HL-60/S4 (cell line): Measurements from ENCODE around the gene RPL37A.

Source experiments
- in situ Hi-C: fragments of 300-500 bp; cut with MboI; formaldehyde crosslinking; loops from 2 replicates; pipeline ENCODE4 v1.14.3; 2022; ENCODE audit warnings: low sequenced_read_pairs

Gene RPL37A

GRCh38 chr2:216498379-216499352 lies at the start of gene RPL37A:
Gene RPL37A, plus strand, starts transcription at chr2:216498844. Its CDS starts 31 bp downstream, at chr2:216498875.
- in situ Hi-C loops: no loop called here

- in situ Hi-C loops: no loop called here
Measured at GRCh38 chr2:216450346-216450745, 48.3 kb upstream of the RPL37A start.

GRCh38 chr2:216450784-216451183 lies 47.9 kb upstream of the RPL37A start:
- in situ Hi-C loops: no loop called here

GRCh38 chr2:216453955-216454614 lies 44.6 kb upstream of the RPL37A start:
- in situ Hi-C loops: no loop called here

GRCh38 chr2:216463148-216463547 lies 35.5 kb upstream of the RPL37A start:
- in situ Hi-C loops: no loop called here

- in situ Hi-C loops: no loop called here
Measured at GRCh38 chr2:216464104-216464720, 34.4 kb upstream of the RPL37A start.

GRCh38 chr2:216465579-216466195 lies 33.0 kb upstream of the RPL37A start:
- in situ Hi-C loops: no loop called here

GRCh38 chr2:216467845-216468244 lies 30.8 kb upstream of the RPL37A start:
- in situ Hi-C loops: no loop called here

GRCh38 chr2:216469661-216470060 lies 29.0 kb upstream of the RPL37A start:
- in situ Hi-C loops: no loop called here

- in situ Hi-C loops: no loop called here
Measured at GRCh38 chr2:216473187-216473586, 25.5 kb upstream of the RPL37A start.

- in situ Hi-C loops: no loop called here
Measured at GRCh38 chr2:216474925-216475670, 23.5 kb upstream of the RPL37A start.

- in situ Hi-C loops: no loop called here
Measured at GRCh38 chr2:216475767-216476166, 22.9 kb upstream of the RPL37A start.

- in situ Hi-C loops: no loop called here
Measured at GRCh38 chr2:216477283-216478035, 21.2 kb upstream of the RPL37A start.

GRCh38 chr2:216478151-216478550 lies 20.5 kb upstream of the RPL37A start:
- in situ Hi-C loops: no loop called here

- in situ Hi-C loops: no loop called here
Measured at GRCh38 chr2:216478791-216479190, 19.9 kb upstream of the RPL37A start.

- in situ Hi-C loops: no loop called here
Measured at GRCh38 chr2:216480221-216480620, 18.4 kb upstream of the RPL37A start.

- in situ Hi-C loops: no loop called here
Measured at GRCh38 chr2:216482640-216483039, 16.0 kb upstream of the RPL37A start.

- in situ Hi-C loops: no loop called here
Measured at GRCh38 chr2:216485237-216485636, 13.4 kb upstream of the RPL37A start.

GRCh38 chr2:216485745-216486144 lies 12.9 kb upstream of the RPL37A start:
- in situ Hi-C loops: no loop called here

GRCh38 chr2:216486271-216486670 lies 12.4 kb upstream of the RPL37A start:
- in situ Hi-C loops: no loop called here
